Urothelium cell line (cell line): Measurements from ENCODE around the gene MRPS34.

Source experiments
- DNase-seq: peaks from one replicate; pipeline ENCODE4 v3.0.0; 2011; ENCODE audit warnings: low spot score, mixed read lengths
- FAIRE-seq: peaks from 2 replicates; lab custom pipeline; 2011; peaks lifted over from hg19 to GRCh38; lab: Jason Lieb, UNC

Gene MRPS34

DNA sequence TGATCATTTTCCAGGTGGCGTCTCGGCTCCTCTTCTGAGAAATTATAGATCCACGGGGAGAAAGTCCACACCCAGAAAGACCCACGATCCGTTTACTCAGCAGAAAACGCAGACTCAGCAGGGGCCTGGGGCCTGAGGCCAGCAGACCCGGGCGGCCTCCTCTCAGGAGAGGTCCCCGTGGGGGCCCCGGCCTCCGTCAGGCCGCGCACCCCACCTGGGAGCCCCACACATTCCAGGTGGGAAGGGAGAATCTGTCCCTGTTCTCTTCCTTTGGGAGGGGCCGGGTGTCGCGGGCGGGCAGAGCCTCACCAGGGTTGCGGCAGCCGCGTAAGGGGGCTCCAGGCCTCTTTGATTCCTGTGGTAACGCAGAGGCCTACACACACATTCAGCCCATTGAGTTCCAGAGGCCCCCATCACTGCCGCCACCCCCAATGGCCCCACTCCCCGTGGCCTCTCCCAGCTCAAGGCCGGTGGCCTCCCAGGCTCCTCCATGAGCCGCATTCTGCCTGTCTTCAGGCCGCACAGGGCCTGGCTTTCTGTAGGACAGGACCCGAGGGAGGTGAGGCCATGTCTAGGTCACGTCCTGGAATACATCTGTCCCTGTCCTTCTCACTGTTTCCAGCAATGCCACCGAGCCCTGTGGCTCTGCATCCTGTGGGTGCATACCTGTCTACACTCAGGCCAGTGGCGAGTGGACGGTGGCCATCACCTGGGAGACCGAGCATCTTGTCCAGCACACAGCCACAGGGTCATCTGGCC lies 22.2 kb upstream of the MRPS34 start:
- DNase-seq = no peak
- no peak for FAIRE-seq

DNA sequence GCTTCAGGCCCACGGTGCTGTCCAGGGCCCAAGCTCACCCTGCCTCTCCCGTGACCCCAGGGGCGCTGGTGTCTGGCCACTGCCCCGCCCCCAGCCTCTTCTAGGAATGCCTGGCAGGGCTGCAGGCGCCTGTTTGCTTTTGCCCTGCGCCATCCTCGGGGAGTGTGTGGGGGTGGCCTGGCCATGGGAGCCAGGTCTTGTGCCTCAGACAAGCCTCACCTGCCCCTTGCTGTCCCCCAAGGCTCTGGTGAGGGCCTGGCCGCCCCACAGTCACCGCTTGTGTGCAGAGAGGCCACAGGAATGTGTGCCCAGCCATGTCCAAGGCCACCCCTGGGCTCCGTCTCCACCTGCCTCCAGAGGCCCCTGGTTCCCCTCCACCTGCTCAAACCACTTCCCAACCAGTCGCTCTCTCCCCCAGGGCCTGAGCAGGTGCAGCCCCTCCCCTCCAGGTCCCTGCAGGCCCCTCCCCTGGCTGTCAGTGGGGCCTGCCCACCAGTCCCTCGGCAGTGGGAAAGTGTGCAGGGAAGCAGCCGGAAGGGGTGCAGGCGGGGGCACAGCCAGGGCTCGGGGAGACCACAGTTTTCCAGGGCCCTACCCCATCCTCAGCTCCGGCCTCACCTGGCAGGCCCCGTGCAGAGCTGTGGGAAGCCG lies 21.4 kb upstream of the MRPS34 start:
- DNase-seq (no peak), FAIRE-seq (no peak)

DNA sequence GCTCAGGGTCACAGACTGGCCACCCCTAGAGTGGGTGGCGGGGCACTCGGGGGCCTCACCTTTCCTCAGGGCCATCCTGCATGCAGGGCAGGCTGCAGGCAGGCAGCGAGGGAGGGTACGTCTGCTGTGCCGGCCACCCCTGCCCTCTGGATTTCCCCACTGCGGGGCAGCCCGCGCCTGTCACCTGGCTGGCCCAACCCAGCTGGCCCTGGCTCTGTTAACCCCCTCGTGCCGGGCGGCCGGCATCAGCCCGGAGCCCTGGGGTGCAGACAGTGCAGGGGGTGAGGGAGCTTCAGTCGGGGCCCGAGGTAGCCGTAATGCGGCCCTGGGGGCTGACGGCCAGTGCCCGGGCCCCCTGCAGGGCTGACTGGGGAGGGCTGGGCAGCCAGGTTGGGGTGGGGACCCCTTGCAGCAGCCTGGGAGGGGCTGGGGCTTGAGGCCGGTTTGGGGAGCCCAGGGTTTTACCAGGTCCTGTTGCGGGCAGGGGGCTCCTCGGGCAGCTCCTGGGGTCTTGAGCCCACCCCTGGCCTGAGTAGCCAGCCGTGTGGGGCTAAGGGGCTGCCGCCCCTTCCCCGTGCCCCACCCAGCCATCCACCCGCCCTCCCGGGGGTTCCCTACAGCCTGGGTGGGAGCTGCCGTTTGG lies 20.8 kb upstream of the MRPS34 start, which contains the start of gene IGFALS:
Gene IGFALS (minus strand): TSS at position 128 of the 643 bp plus-strand sequence. CDS start 53 bp downstream, at position 75.
- FAIRE-seq = no peak
- no peak for DNase-seq

DNA sequence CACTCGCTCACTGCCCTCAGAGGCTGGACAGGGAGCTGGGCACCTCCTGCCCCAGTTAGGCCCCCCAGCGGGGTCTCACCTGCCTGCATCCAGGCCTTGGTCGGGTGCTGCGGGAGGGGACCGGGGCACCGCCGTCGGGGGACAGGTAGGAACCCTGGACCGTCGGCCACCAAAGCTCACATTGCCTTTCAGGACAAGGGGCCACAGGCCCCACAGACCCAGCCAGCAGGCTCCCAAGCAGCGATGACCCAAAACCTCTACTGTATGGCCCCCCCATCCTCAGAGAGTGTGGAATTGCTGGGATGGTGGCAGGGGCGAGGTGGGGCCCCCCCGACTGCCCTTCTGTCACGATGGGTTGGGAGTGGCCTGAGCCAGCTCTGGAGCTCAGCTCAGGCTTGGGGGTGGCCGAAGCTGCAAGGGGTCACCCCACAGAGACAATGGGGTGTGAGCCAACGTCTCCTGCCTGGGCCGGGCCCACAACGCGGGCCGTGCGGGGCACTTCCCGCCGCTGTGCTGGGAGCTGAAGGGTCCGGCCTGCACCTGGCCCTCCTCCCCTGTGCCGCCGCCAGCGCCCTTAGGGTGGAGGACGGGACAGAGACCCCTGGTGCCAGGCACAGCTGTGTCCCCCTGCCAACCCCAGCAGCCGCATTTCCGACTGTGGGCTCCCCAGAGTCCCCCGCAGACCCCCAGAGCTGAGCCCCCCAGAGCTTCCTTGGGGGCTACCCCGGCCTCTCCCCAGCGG lies 20.1 kb upstream of the MRPS34 start:
- DNase-seq = no peak
- FAIRE-seq = no peak

DNA sequence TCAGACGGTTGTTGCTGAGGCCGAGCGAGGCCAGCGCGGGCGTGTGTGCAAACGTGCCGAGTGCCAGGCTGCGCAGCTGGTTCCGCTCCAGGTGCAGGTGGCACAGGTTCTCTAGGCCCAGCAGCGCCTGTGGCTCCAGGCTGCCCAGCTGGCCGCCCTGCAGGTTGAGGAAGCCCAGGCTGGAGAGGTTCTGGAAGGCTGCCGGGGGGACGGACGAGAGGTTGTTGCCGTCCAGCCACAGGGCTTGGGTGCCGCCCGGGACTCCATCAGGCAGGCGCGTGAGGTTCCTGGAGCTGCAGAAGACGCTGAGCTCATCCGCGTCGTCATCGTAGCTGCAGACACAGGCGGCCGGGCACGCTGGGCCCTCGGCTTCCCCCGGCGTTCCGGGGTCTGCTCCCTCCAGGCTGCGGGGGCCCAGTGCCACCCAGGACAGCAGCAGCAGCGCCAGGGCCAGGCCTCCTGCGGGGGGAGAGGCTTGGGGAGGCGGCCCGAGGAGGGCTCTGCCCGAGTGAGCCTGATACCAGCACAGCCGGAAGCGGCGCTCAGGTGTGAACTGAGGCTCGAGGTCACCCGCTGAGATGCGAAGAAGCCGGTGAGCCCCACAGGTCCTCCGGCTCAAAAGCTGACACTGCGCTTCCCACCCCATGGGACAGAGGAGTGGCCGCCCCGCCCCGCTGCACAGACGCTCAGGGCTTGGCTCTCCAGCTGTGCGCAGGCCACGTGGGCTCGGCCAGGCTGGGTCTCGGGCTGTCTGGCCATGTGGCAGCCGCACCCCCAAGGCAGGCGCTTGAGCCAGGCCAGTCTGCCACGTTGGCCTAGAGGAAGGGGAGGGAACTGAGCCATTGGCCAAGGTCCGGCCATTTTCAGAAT lies 19.2 kb upstream of the MRPS34 start:
- FAIRE-seq (no peak), DNase-seq (no peak)

DNA sequence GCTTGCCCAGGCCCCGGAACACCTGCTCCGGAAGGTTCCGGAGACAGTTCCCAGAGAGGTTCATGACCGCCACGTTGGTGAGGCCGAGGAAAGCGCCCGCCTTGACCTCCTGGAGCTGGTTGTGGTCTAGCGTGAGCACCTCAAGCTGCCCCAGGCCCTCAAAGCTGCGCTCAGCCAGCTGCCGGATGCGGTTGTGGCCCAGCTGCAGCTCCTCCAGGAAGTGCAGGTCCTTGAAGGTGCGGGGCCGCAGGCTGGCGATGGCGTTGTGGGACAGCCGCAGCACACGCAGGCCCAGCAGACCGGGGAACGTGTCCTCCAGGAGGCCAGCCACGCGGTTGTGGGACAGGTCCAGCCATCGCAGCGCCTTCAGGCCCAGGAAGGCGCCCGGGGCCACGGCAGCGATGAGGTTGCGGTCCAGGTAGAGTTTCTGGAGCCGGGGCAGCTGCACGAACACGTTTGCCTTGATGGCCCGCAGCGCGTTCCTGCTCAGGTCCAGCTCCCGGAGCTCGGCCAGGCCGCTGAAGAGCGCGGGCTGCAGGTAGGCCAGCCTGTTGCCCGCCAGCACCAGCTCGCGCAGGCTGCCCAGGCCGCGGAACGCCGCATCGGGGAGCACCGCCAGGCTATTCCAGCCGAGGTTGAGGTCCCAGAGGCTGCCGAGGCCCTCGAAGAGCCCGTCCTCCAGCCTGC lies 18.5 kb upstream of the MRPS34 start:
- FAIRE-seq (no peak), DNase-seq (no peak)

DNA sequence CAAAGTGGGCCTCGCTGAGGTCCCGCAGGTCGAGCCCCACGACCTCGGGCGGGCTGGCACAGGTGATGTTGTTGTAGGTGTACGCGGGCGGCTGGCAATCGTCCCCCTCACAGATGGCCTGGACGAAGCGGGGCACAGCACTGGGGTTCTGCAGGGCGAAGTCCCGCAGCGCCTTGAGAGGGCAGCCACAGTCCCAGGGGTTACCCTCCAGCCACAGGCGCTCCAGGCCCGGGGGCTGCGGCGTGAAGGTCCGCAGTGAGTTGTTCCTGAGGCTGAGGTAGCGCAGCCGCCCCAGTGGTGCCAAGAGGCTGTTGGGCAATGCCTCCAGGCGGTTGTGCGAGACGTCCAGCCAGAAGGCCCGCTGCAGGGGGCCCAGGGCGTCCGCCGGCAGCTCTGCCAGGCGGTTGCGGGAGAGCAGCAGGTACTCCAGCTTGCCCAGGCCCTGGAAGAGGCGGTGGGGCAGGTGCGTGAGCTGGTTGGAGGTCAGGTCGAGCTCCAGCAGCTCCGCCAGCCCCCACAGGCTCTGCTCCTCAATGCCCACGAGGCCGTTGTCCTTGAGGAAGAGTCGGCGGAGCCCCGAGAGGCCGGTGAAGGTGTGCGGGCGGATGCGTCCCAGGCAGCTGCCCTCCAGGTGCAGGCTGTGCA lies 17.8 kb upstream of the MRPS34 start:
- no peak for DNase-seq
- FAIRE-seq = no peak

DNA sequence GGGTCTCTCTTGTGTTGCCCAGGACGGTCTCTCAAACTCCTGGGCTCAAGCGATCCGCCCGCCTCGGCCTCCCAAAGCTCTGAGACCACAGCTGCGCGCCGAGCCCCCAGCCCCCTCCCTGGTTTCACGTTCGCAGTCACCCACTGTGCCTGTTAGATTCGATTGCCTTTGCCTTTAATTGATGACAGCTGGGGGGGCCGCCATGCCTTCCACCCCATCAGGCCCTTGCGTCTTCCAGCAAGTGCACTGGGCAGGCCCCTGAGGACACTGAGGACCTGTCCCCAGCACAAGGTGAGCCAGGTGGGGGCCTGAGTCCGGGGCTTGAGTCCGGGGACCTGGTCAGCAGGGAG lies 17.3 kb upstream of the MRPS34 start:
- DNase-seq = no peak
- FAIRE-seq = no peak

DNA sequence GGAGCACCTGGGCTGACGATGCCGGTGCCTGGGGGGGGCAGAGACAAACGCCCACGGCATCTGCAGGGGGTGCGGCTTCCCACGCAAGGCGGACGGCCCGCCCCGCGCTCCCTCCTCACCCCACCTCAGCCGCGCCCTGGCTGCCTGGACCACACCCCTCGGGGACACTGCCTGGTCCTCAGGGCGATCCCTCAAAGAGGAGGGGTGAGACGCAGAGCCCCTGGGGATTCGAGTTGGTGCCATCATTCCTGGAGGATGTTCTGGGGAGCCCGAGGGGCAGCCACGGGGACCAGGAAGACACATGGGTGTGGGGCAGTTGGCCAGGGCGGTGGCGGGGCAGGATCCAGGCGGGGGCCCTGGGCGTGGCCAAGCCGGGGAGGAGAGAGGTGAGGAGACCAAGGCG lies 16.7 kb upstream of the MRPS34 start:
- DNase-seq = no peak
- no peak for FAIRE-seq

DNA sequence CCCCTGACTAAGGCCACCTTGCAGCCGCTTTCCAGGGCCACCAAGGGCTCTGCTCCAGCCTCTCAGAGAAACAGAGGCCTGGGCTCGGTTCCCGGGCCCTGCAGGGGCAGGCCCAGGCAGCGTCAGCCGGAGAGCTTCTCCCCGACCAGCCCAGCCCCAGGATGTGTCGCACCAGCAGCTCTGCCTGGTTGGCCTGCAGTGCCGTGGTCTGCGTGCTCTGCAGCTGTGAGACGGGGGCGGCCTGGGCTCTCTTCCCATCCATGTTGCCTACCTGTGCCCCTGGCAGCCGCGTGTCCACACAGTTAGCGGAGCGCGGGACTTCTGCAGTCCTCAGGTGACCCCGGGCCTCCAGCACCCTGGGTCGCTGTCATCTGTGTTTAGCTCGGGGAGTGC lies 15.8 kb upstream of the MRPS34 start:
- DNase-seq (no peak), FAIRE-seq (no peak)

DNA sequence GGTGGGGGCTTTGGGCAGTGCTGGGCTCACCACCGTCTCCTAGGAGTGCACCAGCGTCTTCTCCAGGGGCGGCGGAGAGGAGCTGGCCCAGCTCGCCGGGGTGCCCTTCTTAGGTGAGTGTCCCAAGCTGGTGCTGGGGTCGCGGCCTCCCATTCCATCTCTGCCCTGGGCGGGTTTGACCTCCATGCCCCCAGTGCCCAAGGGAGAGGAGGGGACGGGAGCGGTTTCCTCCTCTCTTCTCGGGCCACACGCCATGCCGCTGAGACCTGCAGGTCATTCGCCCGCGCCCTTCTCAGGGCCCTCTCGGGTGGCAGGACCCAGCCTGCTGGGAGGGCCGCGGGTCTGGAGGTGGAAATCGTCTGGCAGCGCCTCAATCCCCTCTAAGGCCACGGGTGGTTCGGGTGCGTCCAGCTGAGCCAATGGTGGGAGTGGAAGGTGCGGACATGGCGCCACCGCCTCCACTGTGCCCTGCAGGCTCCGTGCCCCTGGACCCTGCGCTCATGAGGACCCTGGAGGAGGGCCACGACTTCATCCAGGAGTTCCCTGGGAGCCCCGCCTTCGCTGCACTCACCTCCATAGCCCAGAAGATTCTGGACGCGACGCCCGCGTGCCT lies 15.3 kb upstream of the MRPS34 start:
- DNase-seq (no peak), FAIRE-seq (no peak)

DNA sequence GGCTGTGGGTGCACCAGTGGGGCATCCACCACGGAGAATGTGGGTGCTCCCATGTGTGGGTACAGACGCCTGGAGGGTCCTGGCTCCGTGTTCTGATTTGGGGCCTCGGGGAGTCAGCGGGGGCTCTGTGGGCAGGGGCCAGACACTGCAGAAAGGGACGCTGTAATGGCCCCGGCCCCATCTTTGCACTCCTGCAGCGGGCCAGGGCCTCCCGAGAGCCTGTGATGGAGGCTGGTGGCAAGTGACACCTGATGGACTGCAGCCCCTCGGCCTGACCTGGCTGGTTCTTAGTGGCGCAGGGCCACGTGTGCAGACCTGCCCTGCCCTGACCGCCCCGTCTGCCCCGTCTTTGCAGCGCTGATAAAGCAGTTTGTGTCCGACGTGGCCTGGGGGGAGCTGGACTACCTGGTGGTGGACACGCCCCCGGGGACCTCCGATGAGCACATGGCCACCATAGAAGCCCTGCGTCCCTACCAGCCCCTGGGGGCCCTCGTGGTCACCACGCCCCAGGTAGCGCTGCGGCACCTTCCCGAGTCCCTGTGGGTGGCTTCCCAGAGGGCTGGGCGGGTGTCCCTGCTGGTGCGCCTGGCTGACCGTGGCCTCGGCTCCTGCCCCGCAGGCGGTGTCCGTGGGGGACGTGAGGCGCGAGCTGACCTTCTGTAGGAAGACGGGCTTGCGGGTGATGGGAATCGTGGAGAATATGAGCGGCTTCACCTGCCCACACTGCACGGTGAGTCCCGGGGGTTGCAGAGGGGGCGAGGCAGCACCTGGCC lies 14.6 kb upstream of the MRPS34 start:
- no peak for DNase-seq
- FAIRE-seq = no peak

DNA sequence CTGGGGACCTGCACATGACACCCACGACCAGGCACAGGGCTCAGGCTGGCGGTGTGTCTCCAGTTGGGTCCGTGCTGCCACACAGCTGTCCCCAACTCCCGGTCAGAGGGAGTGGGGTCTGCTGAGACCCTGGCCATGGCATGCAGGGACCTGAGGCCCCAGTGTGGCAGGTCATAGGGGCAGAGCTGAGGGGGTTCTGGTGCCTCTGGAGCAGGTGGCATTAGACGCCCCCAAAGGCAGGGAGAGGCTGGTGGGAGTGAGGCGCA lies 14.1 kb upstream of the MRPS34 start:
- DNase-seq (no peak), FAIRE-seq (no peak)

DNA sequence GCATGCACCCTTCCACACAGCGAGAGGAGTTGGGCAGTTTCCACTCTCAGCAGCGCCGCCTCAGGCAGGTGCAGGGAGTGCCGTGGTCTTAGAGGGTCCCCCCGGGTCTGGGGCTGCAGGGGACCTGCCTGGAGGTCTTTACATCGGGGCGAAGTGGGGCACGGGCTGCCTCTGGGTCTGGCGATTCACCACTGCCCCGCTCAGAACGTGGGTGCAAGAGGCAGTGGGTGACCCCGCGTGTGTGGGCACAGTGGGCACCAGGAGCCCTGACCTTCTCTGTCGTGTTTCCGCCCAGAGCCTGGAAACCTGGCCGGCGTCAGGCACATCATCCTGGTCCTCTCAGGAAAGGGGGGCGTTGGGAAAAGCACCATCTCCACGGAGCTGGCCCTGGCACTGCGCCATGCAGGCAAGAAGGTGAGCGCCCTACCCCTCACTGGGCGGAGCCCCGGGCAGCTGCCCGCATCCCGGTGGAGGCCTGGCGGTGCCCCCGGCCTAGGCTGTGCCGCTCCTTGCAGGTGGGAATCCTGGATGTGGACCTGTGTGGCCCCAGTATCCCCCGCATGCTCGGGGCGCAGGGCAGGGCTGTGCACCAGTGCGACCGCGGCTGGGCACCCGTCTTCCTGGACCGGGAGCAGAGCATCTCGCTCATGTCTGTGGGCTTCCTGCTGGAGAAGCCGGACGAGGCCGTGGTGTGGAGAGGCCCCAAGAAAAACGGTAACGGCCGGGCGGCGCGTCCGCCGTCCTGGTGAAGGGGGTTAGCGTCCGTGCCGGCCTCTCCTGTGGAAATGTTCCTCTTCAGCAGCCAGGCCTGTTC lies 13.5 kb upstream of the MRPS34 start:
- no peak for DNase-seq
- FAIRE-seq = no peak

DNA sequence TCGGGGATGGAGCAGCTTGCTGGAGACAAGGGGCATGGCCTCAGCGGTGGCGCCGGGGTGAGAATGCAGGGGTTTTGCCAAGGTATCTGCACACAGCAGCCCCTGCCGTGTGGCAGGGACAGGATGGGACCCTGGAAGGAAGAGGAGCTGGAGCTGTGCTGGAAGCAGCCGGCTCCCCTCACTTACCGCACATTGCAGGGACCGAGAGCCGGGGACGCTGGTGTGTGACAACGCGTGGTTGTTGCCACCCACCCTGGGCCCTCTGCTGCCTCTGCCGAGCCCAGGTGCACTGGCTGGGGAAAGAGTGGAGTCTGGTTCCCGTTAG lies 12.9 kb upstream of the MRPS34 start:
- no peak for FAIRE-seq
- DNase-seq = no peak

DNA sequence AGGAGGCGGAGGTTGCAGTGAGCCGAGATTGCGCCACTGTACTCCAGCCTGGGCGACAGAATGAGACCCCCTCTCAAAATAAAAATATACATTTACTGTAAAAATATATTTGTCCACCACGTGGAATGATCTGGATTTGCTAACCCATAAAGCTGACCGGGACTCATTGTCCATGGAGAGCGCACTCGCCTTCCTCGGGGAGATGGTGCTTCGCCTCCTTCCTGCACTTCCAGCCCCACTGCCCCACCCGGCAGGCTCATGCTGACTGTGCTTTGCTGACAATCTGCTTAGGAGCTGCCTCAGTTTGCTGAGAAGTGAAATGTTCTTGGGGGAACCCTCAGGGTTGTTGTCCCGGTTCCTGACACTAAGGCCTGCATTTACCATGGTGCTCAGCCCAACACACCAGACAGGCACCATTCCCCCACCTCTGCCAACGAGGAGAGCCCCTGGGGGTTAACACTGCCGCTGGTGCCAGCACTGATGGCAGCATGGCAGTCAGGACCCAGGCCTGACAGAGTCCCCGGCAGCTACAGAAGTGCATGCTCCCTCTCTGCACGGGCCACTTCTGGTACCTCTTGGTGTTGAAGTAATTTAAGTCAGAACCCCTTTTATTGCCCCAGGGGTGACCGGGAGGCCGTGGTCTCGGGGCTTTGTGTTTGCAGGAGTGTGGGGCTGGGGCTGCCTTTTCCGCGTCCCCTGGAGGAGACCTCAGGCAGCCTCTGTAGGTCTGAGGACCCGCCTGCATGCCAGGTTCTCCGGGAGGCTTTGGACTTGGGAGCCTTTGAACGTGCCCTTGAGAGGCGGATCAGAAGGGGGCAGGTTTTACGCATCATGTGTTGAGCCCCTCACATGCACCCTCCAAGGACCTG lies 12.3 kb upstream of the MRPS34 start:
- DNase-seq = no peak
- no peak for FAIRE-seq
